ENCODE data around the gene ATP11A. TPM values are rescaled to one million over a fixed set of nuclear protein-coding genes. Genes with fewer than 3 reads are reported as not detected.

ATP11A gene
- total RNA-seq, 3 donors from 2014 or later: 15.5 to 28.7 (median 19.4) TPM

GRCh38 chr13:112731667-112732616 lies 42.1 kb downstream of the ATP11A start:
- no peaks in the 10 kb centered on the region for H3K36me3 ChIP-seq (ENCODE audit: low read depth)
- ATAC-seq (no peak), DNase-seq (no peak)
- no peak for TF ChIP-seq CTCF (IDR thresholded peaks at IDR 0.05)
- H3K9me3 ChIP-seq: no peaks in the 10 kb centered on the region
- intact Hi-C loops (cut with DNase I, micrococcal nuclease): no loop called here
- no peak overlapping the region for H3K4me3 ChIP-seq
- H3K4me1 ChIP-seq (ENCODE audit: low read depth): no peaks in the 10 kb centered on the region

GRCh38 chr13:112732679-112733078 lies 42.8 kb downstream of the ATP11A start:
- no peak overlapping the region for H3K4me3 ChIP-seq
- no peak for DNase-seq
- H3K4me1 ChIP-seq (ENCODE audit: low read depth): no peaks in the 10 kb centered on the region
- no peak for TF ChIP-seq CTCF (IDR thresholded peaks at IDR 0.05)
- H3K36me3 ChIP-seq (ENCODE audit: low read depth): no peaks in the 10 kb centered on the region
- ATAC-seq: no peak
- intact Hi-C loops (cut with DNase I, micrococcal nuclease): no loop called here
- H3K9me3 ChIP-seq: no peaks in the 10 kb centered on the region

- Histone ChIP-seq H3K9me3 (no peaks in the 10 kb centered on the region), H3K4me3 (no peak overlapping the region), H3K36me3 (ENCODE audit: low read depth) (no peaks in the 10 kb centered on the region), H3K4me1 (ENCODE audit: low read depth) (no peaks in the 10 kb centered on the region)
- DNase-seq: no peak
- no peak for ATAC-seq
- TF ChIP-seq CTCF (IDR thresholded peaks at IDR 0.05): no peak
- intact Hi-C loops (cut with DNase I, micrococcal nuclease): no loop called here
Observed at GRCh38 chr13:112733112-112733511, 43.3 kb downstream of the ATP11A start.

- ATAC-seq (no peak), DNase-seq (no peak)
- H3K36me3 ChIP-seq (ENCODE audit: low read depth): no peaks in the 10 kb centered on the region
- H3K4me3 ChIP-seq: no peak overlapping the region
- no peaks in the 10 kb centered on the region for H3K4me1 ChIP-seq (ENCODE audit: low read depth)
- intact Hi-C loops (cut with DNase I, micrococcal nuclease): no loop called here
- TF ChIP-seq CTCF (IDR thresholded peaks at IDR 0.05): no peak
- no peaks in the 10 kb centered on the region for H3K9me3 ChIP-seq
Observed at GRCh38 chr13:112733661-112734379, 44.0 kb downstream of the ATP11A start.

- TF ChIP-seq CTCF (IDR thresholded peaks at IDR 0.05): no peak
- H3K36me3 ChIP-seq (ENCODE audit: low read depth): no peaks in the 10 kb centered on the region
- no peaks in the 10 kb centered on the region for H3K9me3 ChIP-seq
- H3K4me3 ChIP-seq: no peak overlapping the region
- intact Hi-C loops (cut with DNase I, micrococcal nuclease): no loop called here
- DNase-seq: no peak
- no peak for ATAC-seq
- H3K4me1 ChIP-seq (ENCODE audit: low read depth): no peaks in the 10 kb centered on the region
Observed at GRCh38 chr13:112734696-112735547, 45.1 kb downstream of the ATP11A start.

Data from mucosa of descending colon (tissue), 3 donors.